H7 (cell line): ENCODE measurements around the gene ESAM. TPM values are rescaled to one million over a fixed set of nuclear protein-coding genes. Genes with fewer than 3 reads are reported as not detected.

Experiments used
- DNase-seq: peaks from one replicate; pipeline ENCODE4 v3.0.0; 2012
- H3K27me3 ChIP-seq: 2 replicates; pipeline ENCODE4 v1.6.0; 2011; ENCODE audit warnings: mild to moderate bottlenecking, low read length; ENCODE audit not compliant: control insufficient read depth, insufficient read depth
- H3K36me3 ChIP-seq: replicated peaks from 2 replicates; pipeline ENCODE4 v1.5.1; 2011; ENCODE audit warnings: low read length; ENCODE audit not compliant: control insufficient read depth, insufficient read depth
- H3K4me3 ChIP-seq: 2 replicates; pipeline ENCODE4 v1.5.1; 2011; ENCODE audit warnings: low read depth, mild to moderate bottlenecking, control low read depth, low read length, moderate library complexity; ENCODE audit not compliant: insufficient read depth
- total RNA-seq: library from RNA; depleted of rRNA; stranded (reverse); fragments of >200 nt; shearing (Covaris generic); gene quantifications from 2 replicates; pipeline ENCODE4 v1.2.3, GENCODE V29; 2014

Gene ESAM
- total RNA-seq, 1 experiment from 2014 or later: 0.38 TPM

- Histone ChIP-seq H3K27me3 (peaks cover 86% of the 10 kb centered on the region), H3K4me3 (peak within 1 kb of the TSS; percentile 47), H3K36me3 (no peaks in the 10 kb centered on the region)
- DNase-seq: peak; percentile 99
Observed at GRCh38 chr11:124739479-124740276, 22.4 kb downstream of the ESAM start, which contains the start of gene NRGN. TSS of gene NRGN (plus strand) at chr11:124739942. CDS start at chr11:124740085, 143 bp downstream.

DNA sequence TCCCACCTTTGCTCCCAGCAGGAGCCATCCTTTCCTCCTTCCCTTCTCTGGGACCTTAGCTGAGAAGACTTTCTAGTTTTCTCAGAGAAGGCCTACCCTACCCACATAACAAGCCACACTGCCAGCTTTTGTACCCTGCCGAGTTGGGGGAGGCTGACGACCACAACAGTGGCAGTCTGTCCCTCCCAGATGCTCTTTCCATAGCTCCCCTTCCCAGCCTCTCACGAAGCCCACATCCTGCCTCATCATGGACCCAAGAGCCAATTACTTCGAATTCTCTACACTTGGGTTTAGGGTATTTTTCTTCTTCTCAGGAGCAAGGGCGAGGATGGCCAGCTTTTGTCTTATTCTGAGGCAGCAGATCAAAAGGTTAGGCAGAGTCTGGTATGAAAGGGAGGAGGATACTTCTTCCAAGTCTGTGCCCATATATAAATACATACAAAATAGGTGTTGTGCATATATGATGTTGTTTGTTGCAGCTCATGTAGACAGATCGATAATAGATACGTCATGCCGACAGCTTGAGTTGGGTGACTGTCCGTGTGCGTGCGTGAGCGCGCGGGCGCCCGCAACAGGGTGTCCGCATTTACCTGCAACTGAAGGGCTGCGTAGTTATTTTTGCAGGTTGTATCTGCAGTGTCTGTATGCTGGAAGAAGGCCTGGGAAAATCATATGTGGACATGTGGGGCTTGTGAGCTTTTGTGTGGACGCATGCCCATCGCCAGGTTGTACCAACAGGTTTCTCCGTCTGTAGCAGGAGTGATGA lies 23.2 kb downstream of the ESAM start:
- Histone ChIP-seq H3K27me3 (peaks cover 80% of the 10 kb centered on the region), H3K36me3 (no peaks in the 10 kb centered on the region)

DNA sequence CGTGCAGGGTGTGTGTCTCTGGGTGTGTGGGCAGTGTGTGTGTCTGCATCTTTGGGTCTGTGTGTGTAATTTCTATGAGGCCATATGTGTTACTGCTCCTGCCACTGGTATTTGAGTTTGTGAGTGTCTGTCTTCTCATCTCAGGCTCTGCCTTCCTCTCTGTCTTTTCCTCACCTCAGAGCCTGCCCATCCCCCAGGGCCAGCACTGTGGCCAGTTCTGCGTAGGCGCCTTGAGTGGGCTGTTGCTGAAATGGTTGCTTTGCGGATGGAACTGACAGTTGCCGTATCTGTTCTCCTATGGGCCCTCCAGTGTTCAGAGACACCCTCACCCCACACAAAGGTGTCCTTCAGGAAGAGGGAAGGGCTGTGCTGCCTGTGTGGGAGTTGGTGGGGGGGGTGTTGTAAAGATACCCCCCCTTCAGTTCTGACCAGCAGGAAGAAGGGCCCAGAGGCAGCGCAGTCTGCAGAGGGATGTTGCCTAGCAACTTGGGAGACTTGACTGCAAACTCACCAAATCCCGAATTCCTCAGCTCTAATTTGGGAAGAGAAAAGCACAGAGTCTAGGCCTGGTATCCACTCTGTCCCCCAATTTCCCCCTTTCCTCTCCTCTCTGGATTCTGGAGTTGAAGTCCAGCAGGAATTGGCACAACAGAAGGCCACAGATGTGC lies 24.3 kb downstream of the ESAM start:
- Histone ChIP-seq H3K4me3 (no peak overlapping the region), H3K36me3 (no peaks in the 10 kb centered on the region), H3K27me3 (peaks cover 68% of the 10 kb centered on the region)
- DNase-seq: no peak

More for the DNA sequence above, 23.2 kb downstream of the ESAM start:
- H3K4me3 ChIP-seq: peak overlapping the region; percentile 47
- no peak for DNase-seq

- DNase-seq: no peak
- Histone ChIP-seq H3K27me3 (peaks cover 58% of the 10 kb centered on the region), H3K4me3 (no peak overlapping the region), H3K36me3 (no peaks in the 10 kb centered on the region)
Observed at GRCh38 chr11:124736736-124737135, 25.4 kb downstream of the ESAM start.

- H3K4me3 ChIP-seq: no peak overlapping the region
- no peaks in the 10 kb centered on the region for H3K36me3 ChIP-seq
- H3K27me3 ChIP-seq: peaks cover 17% of the 10 kb centered on the region
- no peak for DNase-seq
Observed at GRCh38 chr11:124732230-124732629, 29.9 kb downstream of the ESAM start.

DNA sequence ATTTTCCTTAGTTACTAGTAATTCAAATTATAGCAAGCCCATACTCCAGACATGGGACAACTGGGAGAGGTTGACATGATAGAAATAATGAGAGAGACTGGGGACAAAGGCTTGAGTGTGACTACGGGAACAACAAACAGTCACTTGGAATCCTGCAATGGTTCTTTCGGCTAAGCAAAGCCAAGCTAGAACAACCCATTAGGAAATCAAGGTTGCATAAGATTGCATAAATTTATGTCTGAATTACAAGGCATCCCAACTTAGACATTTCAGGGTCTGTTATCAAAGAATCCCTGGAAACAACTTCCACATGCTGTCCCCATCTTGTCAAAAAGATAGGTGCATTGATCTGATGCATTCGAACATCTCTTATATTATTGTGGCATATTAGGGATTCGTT lies 32.5 kb downstream of the ESAM start:
- Histone ChIP-seq H3K27me3 (peaks cover 5% of the 10 kb centered on the region), H3K36me3 (no peaks in the 10 kb centered on the region), H3K4me3 (no peak overlapping the region)
- peak; percentile 2 for DNase-seq

GRCh38 chr11:124728134-124728533 lies 34.0 kb downstream of the ESAM start:
- Histone ChIP-seq H3K36me3 (no peaks in the 10 kb centered on the region), H3K4me3 (no peak overlapping the region), H3K27me3 (peaks cover 19% of the 10 kb centered on the region)
- no peak for DNase-seq

DNA sequence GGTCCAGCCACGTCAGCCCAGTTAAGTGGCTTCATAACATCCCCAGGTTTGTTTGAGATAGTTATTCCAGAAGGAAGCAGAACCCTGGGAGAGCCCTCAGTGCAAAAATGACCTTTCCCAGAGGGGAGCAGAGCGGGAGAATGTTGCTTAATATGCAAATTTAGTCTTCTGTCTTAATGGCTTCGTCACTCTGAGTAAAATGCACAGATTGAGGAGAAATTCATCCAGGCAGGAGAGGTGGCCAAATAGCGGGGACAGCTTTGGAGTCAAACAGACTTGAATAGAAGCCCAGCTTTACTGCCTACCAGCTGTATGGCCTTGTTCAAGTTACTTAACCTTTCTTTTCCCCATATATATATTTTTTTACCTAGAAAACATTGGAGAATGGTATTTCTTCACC lies 34.6 kb downstream of the ESAM start:
- no peak for DNase-seq
- H3K36me3 ChIP-seq: no peaks in the 10 kb centered on the region
- H3K27me3 ChIP-seq: peaks cover 25% of the 10 kb centered on the region
- H3K4me3 ChIP-seq: no peak overlapping the region

- no peak overlapping the region for H3K4me3 ChIP-seq
- peaks cover 42% of the 10 kb centered on the region for H3K27me3 ChIP-seq
- no peaks in the 10 kb centered on the region for H3K36me3 ChIP-seq
- no peak for DNase-seq
Observed at GRCh38 chr11:124725719-124726105, 36.4 kb downstream of the ESAM start.

DNA sequence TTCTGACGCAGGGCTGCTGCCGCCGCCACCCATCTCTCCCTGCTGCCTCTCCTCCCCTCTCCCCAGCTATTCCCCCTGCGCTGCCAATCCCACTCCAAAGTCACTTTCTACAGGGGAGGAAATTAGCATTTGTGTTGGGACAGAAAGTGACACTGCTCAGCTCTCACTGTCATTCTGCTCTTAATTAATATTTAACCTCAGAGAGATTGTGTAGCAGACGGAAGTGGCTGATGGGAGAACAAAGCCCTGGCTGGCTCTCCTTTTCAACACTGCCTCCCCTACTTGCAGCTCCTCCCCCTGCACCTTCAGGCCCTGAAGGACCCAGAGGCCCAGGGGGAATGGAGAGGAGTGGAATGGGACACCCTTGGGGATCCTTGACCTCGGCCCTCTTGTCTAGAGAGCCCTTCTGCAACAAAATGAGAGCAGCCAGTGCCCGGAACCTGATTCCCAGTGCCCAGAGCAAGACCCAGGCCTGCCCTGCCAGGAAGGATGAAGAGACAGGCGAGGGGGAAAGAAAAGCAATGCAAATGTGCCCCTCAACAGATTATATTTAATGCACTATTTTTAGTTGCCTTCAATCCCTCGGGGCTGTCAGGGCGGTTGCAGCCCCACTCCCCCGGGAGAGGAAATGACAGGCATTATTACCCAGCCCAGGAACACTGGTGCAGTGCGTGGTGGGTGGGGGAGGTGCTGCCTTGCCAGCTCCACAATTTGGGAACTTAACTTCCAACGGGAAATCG lies 36.9 kb downstream of the ESAM start:
- DNase-seq: no peak
- peaks cover 48% of the 10 kb centered on the region for H3K27me3 ChIP-seq
- H3K36me3 ChIP-seq: no peaks in the 10 kb centered on the region
- no peak overlapping the region for H3K4me3 ChIP-seq

GRCh38 chr11:124722176-124722575 lies 39.9 kb downstream of the ESAM start:
- H3K4me3 ChIP-seq: no peak overlapping the region
- no peaks in the 10 kb centered on the region for H3K36me3 ChIP-seq
- peaks cover 78% of the 10 kb centered on the region for H3K27me3 ChIP-seq
- no peak for DNase-seq

GRCh38 chr11:124719534-124719933 lies 42.6 kb downstream of the ESAM start:
- H3K27me3 ChIP-seq: peaks cover 93% of the 10 kb centered on the region
- H3K36me3 ChIP-seq: no peaks in the 10 kb centered on the region
- no peak overlapping the region for H3K4me3 ChIP-seq
- DNase-seq: no peak

DNA sequence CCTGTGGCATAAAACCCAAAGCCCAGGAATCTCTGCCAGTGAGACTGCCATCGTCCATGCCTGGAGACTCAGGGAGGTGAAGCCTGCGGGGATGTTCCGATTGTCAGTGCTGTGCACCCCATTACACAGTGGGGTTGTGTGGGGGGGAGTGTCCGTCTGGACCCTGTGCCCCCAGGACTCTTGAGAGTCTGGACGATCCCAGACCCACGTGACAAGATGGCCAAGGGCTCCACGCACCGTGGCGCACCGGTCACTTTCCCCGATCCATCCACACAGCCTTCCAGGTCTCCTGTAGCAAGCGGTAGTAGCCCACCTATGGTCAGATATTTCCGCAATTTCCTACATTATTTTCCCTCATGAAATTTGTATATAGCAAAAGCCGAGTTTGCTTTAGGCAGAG lies 43.3 kb downstream of the ESAM start:
- peaks cover 85% of the 10 kb centered on the region for H3K27me3 ChIP-seq
- H3K4me3 ChIP-seq: peak overlapping the region; percentile 29; the same call in 1 of the 2 replicates
- DNase-seq: peak; percentile 38
- H3K36me3 ChIP-seq: no peaks in the 10 kb centered on the region
